Coronary artery (tissue), 2 donors: ENCODE data around the gene LGALS1.

Source experiments
- DNase-seq: peaks from one replicate; pipeline ENCODE4 v3.0.0-alpha.2; 2017; ENCODE audit warnings: low spot score
- H3K27ac ChIP-seq, 2 donors: fragments of 200-600 bp; sonication (generic); one replicate each; pipeline ENCODE4 v1.5.1; 2016 to 2019
- H3K4me3 ChIP-seq: fragments of 200-600 bp; sonication (generic); 2 replicates; pipeline ENCODE4 v1.5.1; 2016; ENCODE audit warnings: mild to moderate bottlenecking, moderate library complexity
- CTCF ChIP-seq: fragments of 200-600 bp; sonication (generic); IDR thresholded peaks from one replicate; pipeline ENCODE4 v1.5.1; 2019; ENCODE audit warnings: antibody characterized with exemption

Gene LGALS1

DNA sequence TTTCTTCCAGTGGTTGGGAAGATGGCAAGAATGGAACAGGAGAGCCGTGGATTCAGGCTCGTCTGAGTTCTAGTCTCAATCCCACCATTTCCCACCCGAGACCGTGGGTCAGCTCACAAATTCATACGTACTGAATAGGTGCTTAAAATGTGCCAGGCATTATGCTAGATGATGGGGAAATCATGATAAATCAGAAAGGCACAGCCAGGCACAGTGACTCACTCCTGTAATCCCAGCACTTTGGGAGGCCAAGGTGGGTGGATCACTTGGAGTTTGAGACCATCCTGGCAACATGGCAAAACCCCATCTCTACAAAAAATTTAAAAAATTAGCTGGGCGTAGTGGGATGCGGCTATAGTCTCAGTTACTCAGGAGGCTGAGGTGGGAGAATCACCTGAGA is 28.5 kb downstream of the LGALS1 start:
- no peak for TF ChIP-seq CTCF
- no peak for DNase-seq
- no peak overlapping the region for H3K27ac ChIP-seq
- H3K4me3 ChIP-seq, result no peak overlapping the region

DNA sequence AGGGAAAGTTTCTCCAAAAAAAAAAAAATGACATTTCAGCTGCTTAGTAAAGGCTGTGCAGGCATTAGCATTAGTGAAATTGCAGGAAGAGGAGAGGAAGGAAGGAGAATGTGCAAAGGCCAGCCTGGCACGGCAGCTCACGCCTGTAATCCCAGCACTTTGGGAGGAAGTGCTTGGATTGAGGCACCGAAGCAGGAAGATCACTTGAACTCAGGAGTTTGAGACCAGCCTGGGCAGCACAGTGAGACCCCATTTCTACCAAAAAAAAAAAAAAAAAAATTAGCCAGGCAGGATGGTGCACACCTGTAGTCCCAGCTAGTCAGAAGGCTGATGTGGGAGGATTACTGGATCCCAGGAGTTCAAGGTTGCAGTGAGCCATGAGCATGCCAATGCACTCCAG is 29.2 kb downstream of the LGALS1 start:
- no peak for TF ChIP-seq CTCF
- H3K4me3 ChIP-seq, result no peak overlapping the region
- no peak overlapping the region for H3K27ac ChIP-seq
- no peak for DNase-seq

DNA sequence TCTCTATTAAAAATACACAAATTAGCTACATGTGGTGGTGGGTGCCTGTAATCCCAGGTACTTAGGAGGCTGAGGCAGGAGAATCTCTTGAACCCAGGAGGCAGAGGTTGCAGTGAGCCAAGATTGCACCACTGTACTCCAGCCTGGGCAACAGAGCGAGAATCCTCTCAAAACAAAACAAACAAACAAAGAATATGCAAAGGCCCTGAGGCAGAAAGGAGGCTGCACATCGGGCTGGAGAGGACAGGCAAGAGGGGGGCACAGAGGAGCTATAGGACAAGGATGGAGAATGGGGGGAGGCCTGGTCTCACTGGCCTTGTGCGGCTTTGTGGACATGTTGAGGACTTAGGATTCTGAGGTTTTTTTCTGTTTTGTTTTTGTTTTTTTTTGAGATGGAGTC is 29.8 kb downstream of the LGALS1 start:
- no peak overlapping the region for H3K27ac ChIP-seq
- TF ChIP-seq CTCF, result no peak
- no peak for DNase-seq
- no peak overlapping the region for H3K4me3 ChIP-seq

DNA sequence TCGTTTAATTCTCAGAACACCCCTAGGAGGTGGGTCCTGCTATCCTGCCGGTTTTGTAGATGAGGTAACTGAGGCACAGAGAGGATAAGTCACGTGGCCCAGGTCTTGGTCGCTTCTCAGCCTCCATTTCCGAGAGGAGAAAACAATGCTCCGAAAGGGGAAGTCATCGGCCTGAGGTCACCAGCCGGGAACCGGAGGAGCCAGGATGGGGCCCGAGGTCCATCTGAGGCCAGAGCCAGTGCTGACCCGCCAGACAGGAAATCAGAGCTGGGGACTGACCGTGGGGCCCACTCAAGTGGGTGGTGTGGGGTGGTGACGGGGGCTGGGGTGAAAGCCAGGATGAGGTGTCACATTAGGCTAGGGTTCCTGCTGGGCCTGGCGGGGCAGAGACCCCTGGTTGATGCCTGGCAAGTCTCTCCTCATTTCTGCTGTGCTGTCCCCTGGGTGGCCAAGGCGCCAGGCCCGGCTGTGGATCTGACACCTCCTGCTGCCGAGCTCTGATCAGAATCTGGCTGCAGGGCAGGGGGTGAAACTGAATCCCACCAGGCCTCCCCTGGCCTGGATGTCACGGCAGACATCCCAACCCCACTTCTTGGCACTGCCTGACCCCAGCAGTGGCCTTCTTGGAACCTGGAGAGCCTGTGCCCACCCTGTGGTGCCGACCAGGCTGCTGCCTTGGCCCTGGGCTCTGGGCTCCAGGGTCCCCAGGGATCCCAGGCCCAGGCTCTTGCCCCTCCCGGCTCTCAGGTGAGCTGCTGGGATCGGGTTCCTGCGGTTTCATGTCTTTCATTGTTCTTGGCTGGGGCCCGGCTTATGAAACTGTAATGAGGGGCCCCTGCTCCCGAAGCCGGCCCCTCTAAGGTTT is 33.4 kb downstream of the LGALS1 start:
- peak overlapping the region in 1 of 2 donors; percentile 19 for H3K27ac ChIP-seq
- H3K4me3 ChIP-seq, result no peak overlapping the region
- DNase-seq, result no peak
- no peak for TF ChIP-seq CTCF

DNA sequence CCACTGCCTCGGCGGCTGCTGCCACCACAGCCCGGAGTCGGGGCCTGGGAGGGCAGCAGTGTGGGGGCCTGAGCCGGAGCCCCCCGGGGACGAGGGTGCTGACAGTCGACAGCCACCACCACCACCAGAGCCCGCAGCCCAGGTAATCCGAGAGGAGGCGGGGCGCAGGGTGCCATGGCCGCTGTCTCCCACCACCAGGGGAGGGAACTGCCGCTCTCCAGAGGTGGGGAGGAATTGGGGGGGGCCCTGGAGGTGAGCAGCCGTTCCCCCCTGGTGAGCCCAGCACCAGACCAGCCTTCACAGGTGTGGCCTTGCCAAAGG is 34.0 kb downstream of the LGALS1 start:
- no peak overlapping the region for H3K4me3 ChIP-seq
- no peak for TF ChIP-seq CTCF
- H3K27ac ChIP-seq, result no peak overlapping the region
- no peak for DNase-seq

- no peak for TF ChIP-seq CTCF
- no peak overlapping the region for H3K4me3 ChIP-seq
- no peak for DNase-seq
- H3K27ac ChIP-seq, result no peak overlapping the region
These were observed 35.2 kb downstream of the LGALS1 start for GRCh38 chr22:37710675-37711074.

DNA sequence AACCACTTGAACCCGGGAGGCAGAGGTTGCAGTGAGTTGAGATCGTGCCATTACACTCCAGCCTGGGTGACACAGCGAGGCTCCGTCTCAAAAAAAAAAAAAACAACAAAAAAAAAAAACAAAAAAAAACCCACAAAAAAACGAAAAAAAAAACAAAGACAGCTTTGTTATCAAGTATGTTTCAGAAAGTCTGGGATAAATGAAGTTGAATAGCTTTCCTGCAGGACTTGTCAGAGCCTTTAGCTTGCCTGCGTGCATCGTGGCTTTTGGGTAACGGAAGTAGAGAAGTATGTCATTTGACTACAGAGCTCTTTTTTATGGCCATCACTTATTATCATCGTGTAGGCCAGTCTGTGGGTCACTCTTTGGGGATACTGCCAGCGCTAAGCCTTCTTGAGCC is 36.1 kb downstream of the LGALS1 start:
- H3K27ac ChIP-seq, result no peak overlapping the region
- no peak overlapping the region for H3K4me3 ChIP-seq
- DNase-seq, result no peak
- TF ChIP-seq CTCF, result no peak
